WTC11 (cell line): ENCODE data around the gene CREBRF.
"Not testable (repeated sequence)": the region's sequence is repeated elsewhere in the genome, so short reads cannot be mapped to it uniquely, and the experiment has no call there.

ENCODE experiments used
- ELF4 ChIP-seq: sonication (generic); formaldehyde crosslinking; IDR thresholded peaks from 2 replicates; pipeline ENCODE4 v1.8.1; 2022; ENCODE audit warnings: low read depth, mild to moderate bottlenecking, moderate library complexity, missing genetic modification reagents
- FOXK1 ChIP-seq: sonication (generic); formaldehyde crosslinking; IDR thresholded peaks from 2 replicates; pipeline ENCODE4 v1.8.0; 2022; ENCODE audit warnings: mild to moderate bottlenecking, moderate library complexity, missing genetic modification reagents
- HMGXB4 ChIP-seq: sonication (generic); formaldehyde crosslinking; IDR thresholded peaks from 2 replicates; pipeline ENCODE4 v1.8.1; 2023; ENCODE audit warnings: mild to moderate bottlenecking, moderate library complexity, missing genetic modification reagents
- SMAD3 ChIP-seq: sonication (generic); formaldehyde crosslinking; IDR thresholded peaks from 2 replicates; pipeline ENCODE4 v1.8.0; 2022; ENCODE audit warnings: missing genetic modification reagents, mild to moderate bottlenecking, borderline replicate concordance
- SMAD4 ChIP-seq: sonication (generic); formaldehyde crosslinking; IDR thresholded peaks from 2 replicates; pipeline ENCODE4 v1.8.0; 2022; ENCODE audit warnings: mild to moderate bottlenecking, missing genetic modification reagents
- TF ChIP-seq, protein P1 (sequence below): fragments of 200-600 bp; IDR thresholded peaks from 2 replicates; pipeline ENCODE4 v1.8.0; 2022; ENCODE audit warnings: antibody characterized with exemption

DNA sequence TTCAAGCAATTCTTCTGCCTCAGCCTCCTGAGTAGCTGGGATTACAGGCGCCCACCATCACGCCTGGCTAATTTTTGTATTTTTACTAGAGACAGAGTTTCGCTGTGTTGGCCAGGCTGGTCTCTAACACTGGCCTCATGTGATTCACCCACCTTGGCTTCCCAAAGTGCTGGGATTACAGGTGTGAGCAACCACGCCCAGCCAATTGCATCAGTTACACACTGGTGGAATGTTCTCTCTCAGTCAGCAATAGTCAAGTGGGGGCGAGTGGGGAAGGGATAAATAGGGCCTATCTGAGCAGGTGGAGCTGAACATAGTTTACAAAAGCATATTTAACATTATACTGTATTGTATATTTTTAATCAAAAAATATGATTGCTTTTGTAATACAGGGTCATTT lies 98.5 kb downstream of the CREBRF start:
- TF ChIP-seq ELF4 (CRISPR knock-in tag); FOXK1 (CRISPR knock-in tag); HMGXB4 (CRISPR knock-in tag); SMAD4; SMAD3 (CRISPR knock-in tag): not testable (repeated sequence)
- TF ChIP-seq, protein P1, sequence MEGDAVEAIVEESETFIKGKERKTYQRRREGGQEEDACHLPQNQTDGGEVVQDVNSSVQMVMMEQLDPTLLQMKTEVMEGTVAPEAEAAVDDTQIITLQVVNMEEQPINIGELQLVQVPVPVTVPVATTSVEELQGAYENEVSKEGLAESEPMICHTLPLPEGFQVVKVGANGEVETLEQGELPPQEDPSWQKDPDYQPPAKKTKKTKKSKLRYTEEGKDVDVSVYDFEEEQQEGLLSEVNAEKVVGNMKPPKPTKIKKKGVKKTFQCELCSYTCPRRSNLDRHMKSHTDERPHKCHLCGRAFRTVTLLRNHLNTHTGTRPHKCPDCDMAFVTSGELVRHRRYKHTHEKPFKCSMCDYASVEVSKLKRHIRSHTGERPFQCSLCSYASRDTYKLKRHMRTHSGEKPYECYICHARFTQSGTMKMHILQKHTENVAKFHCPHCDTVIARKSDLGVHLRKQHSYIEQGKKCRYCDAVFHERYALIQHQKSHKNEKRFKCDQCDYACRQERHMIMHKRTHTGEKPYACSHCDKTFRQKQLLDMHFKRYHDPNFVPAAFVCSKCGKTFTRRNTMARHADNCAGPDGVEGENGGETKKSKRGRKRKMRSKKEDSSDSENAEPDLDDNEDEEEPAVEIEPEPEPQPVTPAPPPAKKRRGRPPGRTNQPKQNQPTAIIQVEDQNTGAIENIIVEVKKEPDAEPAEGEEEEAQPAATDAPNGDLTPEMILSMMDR = not testable (repeated sequence)
